Measurements from ENCODE around the gene FAM20C.

Gene FAM20C

GRCh38 chr7:159370-160270, 32.8 kb upstream of the FAM20C start:
- no peak for DNase-seq (ENCODE audit: low read depth)

- DNase-seq (ENCODE audit: low read depth), result no peak
These were observed 31.2 kb upstream of the FAM20C start for GRCh38 chr7:160958-161725.

GRCh38 chr7:162632-163297, 29.6 kb upstream of the FAM20C start:
- no peak for DNase-seq (ENCODE audit: low read depth)

GRCh38 chr7:163298-163695, 29.1 kb upstream of the FAM20C start:
- no peak for DNase-seq (ENCODE audit: low read depth)

GRCh38 chr7:163971-164881, 28.1 kb upstream of the FAM20C start:
- no peak for DNase-seq (ENCODE audit: low read depth)

- DNase-seq (ENCODE audit: low read depth), result no peak
These were observed 27.3 kb upstream of the FAM20C start for GRCh38 chr7:164882-165660.

- DNase-seq (ENCODE audit: low read depth), result no peak
These were observed 26.6 kb upstream of the FAM20C start for GRCh38 chr7:165661-166337.

- no peak for DNase-seq (ENCODE audit: low read depth)
These were observed 25.9 kb upstream of the FAM20C start for GRCh38 chr7:166338-167060.

- no peak for DNase-seq (ENCODE audit: low read depth)
These were observed 25.1 kb upstream of the FAM20C start for GRCh38 chr7:167090-167855.

- DNase-seq (ENCODE audit: low read depth), result no peak
These were observed 24.2 kb upstream of the FAM20C start for GRCh38 chr7:167976-168791.

GRCh38 chr7:169276-170172, 22.8 kb upstream of the FAM20C start:
- no peak for DNase-seq (ENCODE audit: low read depth)

GRCh38 chr7:170551-171363, 21.6 kb upstream of the FAM20C start:
- DNase-seq (ENCODE audit: low read depth), result no peak

- no peak for DNase-seq (ENCODE audit: low read depth)
These were observed 20.9 kb upstream of the FAM20C start for GRCh38 chr7:171364-171904.

- no peak for DNase-seq (ENCODE audit: low read depth)
These were observed 20.4 kb upstream of the FAM20C start for GRCh38 chr7:171912-172515.

- no peak for DNase-seq (ENCODE audit: low read depth)
These were observed 19.0 kb upstream of the FAM20C start for GRCh38 chr7:173209-173918.

All from activated gamma-delta T cell treated with anti-CD3 and anti-CD28 coated beads, Interleukin-2, amount 50 U/mL, for 16 hours (primary cell).